IgD-negative memory B cell (primary cell): ENCODE data around the gene SLC37A4. TPM values are rescaled to one million over a fixed set of nuclear protein-coding genes. Genes with fewer than 3 reads are reported as not detected.
A peak's percentile ranks its signal among the peaks of the same experiment; 100 is the strongest.
"Not testable (repeated sequence)": the region's sequence is repeated elsewhere in the genome, so short reads cannot be mapped to it uniquely, and the experiment has no call there.

Experiments used
- H3K27ac Mint-ChIP-seq, 3 donors: one replicate each; pipeline ENCODE4 v1.8.0; 2020 to 2022; ENCODE audit warnings: mild to moderate bottlenecking in 3 of 3, mixed read lengths in 3 of 3, moderate library complexity in 1 of 3
- H3K27me3 Mint-ChIP-seq: one replicate; pipeline ENCODE4 v1.8.0; 2021; ENCODE audit warnings: mixed read lengths
- H3K36me3 Mint-ChIP-seq: one replicate; pipeline ENCODE4 v1.8.0; 2020; ENCODE audit warnings: mild to moderate bottlenecking, mixed read lengths
- H3K4me1 Mint-ChIP-seq, 3 donors: one replicate each; pipeline ENCODE4 v1.8.0; 2020 to 2022; ENCODE audit warnings: mixed read lengths in 3 of 3, mild to moderate bottlenecking in 1 of 3
- H3K4me3 Mint-ChIP-seq, 4 donors: one replicate each; pipeline ENCODE4 v1.8.0; 2020 to 2022; ENCODE audit warnings: mild to moderate bottlenecking in 4 of 4, mixed read lengths in 4 of 4, moderate library complexity in 3 of 4
- H3K9me3 Mint-ChIP-seq, 3 donors: one replicate each; pipeline ENCODE4 v1.8.0; 2020 to 2021; ENCODE audit warnings: mixed read lengths in 3 of 3, mild to moderate bottlenecking in 1 of 3
- polyA plus RNA-seq: library from polyadenylated mRNA; unstranded; fragments of 300-500 nt; fragmentation: Illumina TruSeq; gene quantifications from one replicate; pipeline ENCODE4 v1.2.3, GENCODE V29; 2021

SLC37A4 gene
- polyA plus RNA-seq, 1 donor from 2014 or later, result 10.9 TPM

DNA sequence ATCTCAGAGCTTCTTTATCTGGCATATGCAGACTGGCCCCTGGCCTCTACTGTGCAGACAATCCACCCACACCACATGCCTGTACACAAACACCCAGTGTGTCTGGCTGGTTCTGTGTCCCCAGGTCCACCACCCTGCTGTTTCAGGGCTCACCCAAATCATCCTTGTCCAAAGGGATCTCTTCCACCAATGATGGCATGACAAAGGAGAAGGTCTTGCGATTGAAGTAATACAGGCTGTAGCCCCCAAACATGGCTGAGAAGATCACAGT is 1.7 kb downstream of the SLC37A4 start:
- peaks cover 1% of the 10 kb centered on the region for H3K36me3 Mint-ChIP-seq
- no peaks in the 10 kb centered on the region for H3K9me3 Mint-ChIP-seq
- peak overlapping the region in 2 of 3 donors; percentile 7 to 13 for H3K27ac Mint-ChIP-seq
- peak overlapping the region; percentile 21 to 94 (median 69) for H3K4me3 Mint-ChIP-seq
- H3K27me3 Mint-ChIP-seq, result no peaks in the 10 kb centered on the region
- peaks cover 11 to 13% (median 12%) of the 10 kb centered on the region in 3 donors for H3K4me1 Mint-ChIP-seq

DNA sequence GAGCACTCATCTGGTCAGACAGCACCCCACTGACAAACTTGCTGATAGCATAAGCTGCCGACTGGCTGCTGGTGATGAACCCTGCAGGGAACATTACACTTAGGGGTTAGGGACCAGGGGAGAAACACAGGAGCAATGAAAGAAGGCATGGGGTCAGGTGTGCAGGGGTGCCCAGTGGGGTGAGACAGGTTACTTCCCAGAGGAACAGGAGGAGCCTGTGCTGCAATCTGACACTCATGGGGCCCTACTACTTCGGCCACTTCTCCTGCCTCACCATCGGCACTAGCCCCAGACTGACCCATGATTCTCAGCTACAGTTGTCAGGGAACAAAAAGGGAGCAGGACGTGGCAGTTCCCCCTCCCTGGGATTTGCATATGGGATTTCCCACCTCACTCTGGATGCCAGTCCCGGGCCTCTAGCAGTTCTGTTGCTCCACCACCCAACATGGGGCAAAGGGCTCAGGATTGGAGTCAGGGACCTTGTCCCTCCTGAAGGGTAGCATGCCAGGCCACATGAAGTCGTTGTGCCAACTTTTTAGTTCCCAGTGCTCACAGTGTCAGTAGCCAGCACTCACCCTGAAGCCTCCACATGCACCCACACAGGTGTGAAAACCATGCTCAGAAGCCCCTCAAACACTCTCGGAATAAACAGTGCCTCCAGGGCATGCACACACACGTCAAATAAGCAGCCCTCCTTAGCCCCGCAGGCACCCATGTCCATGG is 2.2 kb downstream of the SLC37A4 start:
- H3K4me3 Mint-ChIP-seq, result peak overlapping the region in 3 of 4 donors; percentile 21 to 88 (median 80)
- no peaks in the 10 kb centered on the region for H3K9me3 Mint-ChIP-seq
- H3K4me1 Mint-ChIP-seq, result peaks cover 11 to 14% (median 13%) of the 10 kb centered on the region in 3 donors
- peak overlapping the region in 1 of 3 donors; percentile 7 for H3K27ac Mint-ChIP-seq
- H3K36me3 Mint-ChIP-seq, result peaks cover 1% of the 10 kb centered on the region
- no peaks in the 10 kb centered on the region for H3K27me3 Mint-ChIP-seq

DNA sequence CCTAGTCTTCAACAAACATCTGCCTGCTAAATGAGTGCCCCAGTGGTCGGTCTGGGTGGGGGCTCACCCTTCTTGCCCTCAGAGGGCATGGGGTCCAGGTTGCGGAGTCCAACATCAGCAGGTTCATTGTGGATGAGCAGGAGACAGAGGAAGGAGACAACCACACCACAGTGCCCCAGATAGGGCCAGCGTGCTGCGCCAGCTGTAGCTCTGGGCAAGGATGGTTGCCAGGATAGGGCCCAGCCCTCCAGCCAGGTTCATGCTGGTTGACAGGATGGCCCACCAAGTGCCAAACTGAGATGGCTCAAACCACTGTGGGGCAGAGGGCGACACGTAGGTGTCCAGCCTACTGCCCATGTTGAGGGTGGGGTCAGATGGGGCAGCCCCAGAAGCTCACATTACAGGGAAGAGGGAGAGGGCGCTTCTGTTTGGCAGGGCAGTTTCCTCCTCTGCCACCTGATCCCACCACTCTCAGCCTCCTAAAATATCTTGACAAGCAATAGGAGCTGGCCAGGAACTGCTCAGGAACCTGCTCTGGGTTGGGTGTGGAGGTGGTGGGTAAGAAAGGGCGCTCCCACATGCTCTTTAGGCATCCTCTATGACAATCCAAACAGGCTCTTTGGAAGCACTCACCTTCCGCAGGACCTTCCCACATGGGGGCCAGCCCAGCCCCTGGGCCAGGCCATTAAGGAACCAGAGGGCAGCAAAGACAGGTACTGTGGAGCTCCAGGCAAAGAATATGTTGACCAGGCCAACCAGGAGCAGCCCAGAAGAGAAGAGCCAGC is 2.9 kb downstream of the SLC37A4 start:
- H3K27me3 Mint-ChIP-seq, result no peaks in the 10 kb centered on the region
- H3K4me3 Mint-ChIP-seq, result peak overlapping the region in 3 of 4 donors; percentile 3 to 80 (median 80)
- no peak overlapping the region for H3K27ac Mint-ChIP-seq
- H3K9me3 Mint-ChIP-seq, result no peaks in the 10 kb centered on the region
- H3K4me1 Mint-ChIP-seq, result peaks cover 11 to 18% (median 14%) of the 10 kb centered on the region in 3 donors
- H3K36me3 Mint-ChIP-seq, result peaks cover 1% of the 10 kb centered on the region

DNA sequence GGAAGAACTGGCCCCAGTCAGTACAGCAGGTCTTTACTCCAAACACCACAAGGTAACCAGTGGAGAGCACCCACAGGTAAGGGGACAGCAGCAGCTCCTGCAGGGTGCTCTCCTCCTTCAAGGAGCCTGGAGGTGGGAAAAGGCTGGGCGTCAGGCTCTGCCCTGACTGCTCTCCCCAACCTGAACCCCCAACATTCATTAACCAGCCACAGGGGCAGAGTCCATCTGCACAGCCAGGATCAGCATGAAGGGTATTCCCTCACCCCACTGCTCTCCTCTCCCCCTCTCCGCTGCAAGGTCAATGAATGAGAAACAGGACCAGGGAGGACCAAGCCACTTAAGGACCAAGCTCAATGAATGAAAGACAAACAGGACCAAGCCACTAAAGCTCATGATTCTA is 3.7 kb downstream of the SLC37A4 start:
- peaks cover 11 to 18% (median 14%) of the 10 kb centered on the region in 3 donors for H3K4me1 Mint-ChIP-seq
- no peaks in the 10 kb centered on the region for H3K27me3 Mint-ChIP-seq
- H3K9me3 Mint-ChIP-seq, result no peaks in the 10 kb centered on the region
- no peak overlapping the region for H3K27ac Mint-ChIP-seq
- H3K4me3 Mint-ChIP-seq, result peak overlapping the region in 1 of 4 donors; percentile 80
- peaks cover 1% of the 10 kb centered on the region for H3K36me3 Mint-ChIP-seq

DNA sequence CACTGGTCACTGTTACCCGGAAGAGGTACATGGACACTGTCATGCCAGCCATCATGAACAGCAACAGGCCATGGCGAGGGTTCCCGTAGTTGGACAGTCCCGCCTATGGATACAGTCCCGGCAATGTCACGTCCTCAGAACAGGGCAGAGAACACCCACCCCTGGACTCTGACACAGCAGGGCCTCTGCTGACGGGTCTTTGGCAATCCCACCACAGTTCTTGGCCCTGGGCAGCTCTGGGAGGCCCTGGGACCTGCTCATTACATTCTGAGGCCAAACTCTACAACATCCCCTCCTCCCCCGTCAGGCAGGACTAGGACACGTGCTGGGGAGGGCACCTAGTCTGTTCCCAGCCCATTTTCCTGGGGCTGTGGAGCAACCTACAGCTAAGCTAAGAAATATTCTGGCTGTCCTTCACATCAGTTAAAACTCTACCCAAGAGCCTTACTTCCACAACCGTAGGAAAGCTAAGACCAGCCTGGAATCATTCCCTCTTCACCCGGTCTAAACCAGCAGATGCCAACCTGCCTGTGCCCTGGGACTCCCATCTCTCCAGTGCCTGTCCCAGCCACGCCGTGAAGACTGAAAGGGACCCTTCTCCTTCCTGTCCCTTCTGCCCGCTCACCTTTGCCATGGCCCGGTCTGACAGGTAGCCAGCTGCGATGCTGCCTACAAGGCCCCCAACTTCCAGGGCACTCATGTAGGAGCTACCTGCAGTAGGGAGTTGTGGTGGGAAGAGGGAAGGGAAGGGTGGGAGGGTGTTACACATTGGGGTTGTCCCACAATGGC is 4.5 kb downstream of the SLC37A4 start:
- Mint-ChIP-seq H3K4me3 (peak overlapping the region in 1 of 4 donors; percentile 29), H3K27ac (peak overlapping the region in 1 of 3 donors; percentile 15), H3K4me1 (peaks cover 15 to 23% (median 17%) of the 10 kb centered on the region in 3 donors), H3K27me3 (no peaks in the 10 kb centered on the region), H3K36me3 (peaks cover 3% of the 10 kb centered on the region), H3K9me3 (no peaks in the 10 kb centered on the region)

DNA sequence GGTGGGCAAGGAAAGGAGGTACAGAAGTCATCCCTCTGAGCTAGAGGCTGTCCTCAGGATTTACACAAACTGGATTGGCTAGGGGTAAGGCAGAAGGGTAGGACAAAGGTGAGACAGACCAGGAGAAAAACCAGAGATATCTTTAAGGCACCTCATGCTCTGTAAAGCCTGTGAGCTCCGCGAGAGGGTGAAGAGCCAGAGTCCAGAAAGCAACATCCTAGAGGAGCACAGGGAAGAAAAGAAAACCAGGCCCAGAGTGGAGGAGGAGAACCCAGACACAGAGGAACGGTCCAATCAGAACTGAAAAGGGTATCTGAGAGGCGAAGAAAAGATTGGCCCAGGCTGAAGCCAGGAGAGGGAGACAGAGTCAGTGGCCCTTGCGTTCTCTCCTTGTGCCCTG is 5.1 kb downstream of the SLC37A4 start:
- no peaks in the 10 kb centered on the region for H3K9me3 Mint-ChIP-seq
- peak overlapping the region in 1 of 4 donors; percentile 29 for H3K4me3 Mint-ChIP-seq
- no peaks in the 10 kb centered on the region for H3K27me3 Mint-ChIP-seq
- peaks cover 3% of the 10 kb centered on the region for H3K36me3 Mint-ChIP-seq
- peaks cover 15 to 23% (median 18%) of the 10 kb centered on the region in 3 donors for H3K4me1 Mint-ChIP-seq
- peak overlapping the region in 2 of 3 donors; percentile 33 to 55 for H3K27ac Mint-ChIP-seq

DNA sequence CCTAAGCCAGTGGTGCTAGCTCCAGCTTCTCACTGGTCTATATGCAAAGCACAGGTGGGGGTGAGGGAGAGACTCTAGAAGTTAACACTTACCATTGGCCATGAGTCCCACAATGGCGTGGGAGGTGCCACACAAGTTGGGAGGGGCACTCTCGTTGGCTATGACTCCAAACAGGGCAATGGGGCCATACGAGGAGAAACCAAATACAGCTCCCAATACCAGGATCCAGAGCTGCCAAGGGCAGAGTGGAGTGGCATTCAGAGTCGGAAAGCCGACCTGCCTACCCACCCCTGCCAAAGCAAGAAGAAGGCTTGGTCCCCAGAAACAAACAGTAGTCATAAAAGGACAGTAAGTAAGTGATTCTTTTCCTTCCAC is 5.6 kb downstream of the SLC37A4 start:
- Mint-ChIP-seq H3K27me3 (no peaks in the 10 kb centered on the region), H3K4me1 (peaks cover 16 to 24% (median 20%) of the 10 kb centered on the region in 3 donors)

DNA sequence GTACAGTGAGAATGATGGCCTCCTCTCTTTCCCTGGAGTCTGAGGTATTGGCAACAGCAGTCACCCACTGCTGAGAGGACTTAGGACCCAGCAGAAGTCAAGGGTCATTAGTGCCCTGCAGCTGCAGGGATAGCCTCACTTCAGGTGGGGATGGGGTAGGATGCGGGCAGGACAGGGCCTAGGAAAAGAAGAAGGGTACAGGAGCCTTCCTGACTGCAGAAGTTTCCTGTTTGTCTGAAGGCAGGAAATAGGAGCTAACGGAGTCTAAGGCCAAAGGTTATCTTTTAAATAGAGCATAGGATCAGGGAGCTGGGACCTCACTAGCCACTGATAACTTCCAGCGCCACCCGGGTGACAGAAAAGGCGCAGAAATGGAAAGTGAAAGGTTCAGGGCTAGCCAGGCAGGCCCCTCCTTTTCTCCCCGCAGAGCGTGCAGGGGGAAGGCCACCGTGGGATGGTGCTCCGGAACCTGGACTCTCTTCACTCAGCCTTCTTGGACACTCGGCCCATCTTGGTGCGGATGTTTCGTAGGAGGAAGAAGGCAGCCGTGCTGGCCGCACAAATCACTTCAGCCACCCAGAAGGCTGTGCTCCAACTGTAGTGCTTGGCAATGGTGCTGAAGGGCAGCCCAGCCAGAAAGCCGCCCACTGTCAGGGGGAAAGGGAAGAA is 6.1 kb downstream of the SLC37A4 start:
- Mint-ChIP-seq H3K27ac (peak overlapping the region in 2 of 3 donors; percentile 58 to 90), H3K4me3 (peak overlapping the region in 1 of 4 donors; percentile 78), H3K36me3 (peaks cover 3% of the 10 kb centered on the region), H3K27me3 (no peaks in the 10 kb centered on the region), H3K9me3 (no peaks in the 10 kb centered on the region), H3K4me1 (peaks cover 14 to 24% (median 21%) of the 10 kb centered on the region in 3 donors)

More for the DNA sequence above, 5.6 kb downstream of the SLC37A4 start:
- peak overlapping the region in 1 of 4 donors; percentile 78 for H3K4me3 Mint-ChIP-seq
- H3K27ac Mint-ChIP-seq, result peak overlapping the region in 1 of 3 donors; percentile 55
- peaks cover 3% of the 10 kb centered on the region for H3K36me3 Mint-ChIP-seq
- no peaks in the 10 kb centered on the region for H3K9me3 Mint-ChIP-seq

DNA sequence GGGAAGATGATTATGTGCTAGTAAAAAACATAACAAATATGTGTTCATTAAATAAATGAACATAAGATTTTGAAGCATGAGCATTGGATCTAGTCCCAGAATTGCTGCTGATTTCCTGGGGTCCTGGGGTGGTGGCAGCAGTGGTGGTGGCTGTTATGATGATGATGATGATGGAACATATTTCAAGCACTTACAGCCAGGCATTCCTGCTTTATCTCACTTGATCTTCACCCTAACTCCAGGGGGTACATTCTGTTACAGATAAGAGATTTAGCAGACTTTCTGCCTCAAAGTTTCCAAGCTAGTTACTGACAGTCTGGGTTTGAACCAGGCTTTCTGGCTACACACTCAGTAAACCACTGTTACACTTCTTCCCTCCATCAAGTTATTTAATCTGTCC is 6.9 kb downstream of the SLC37A4 start:
- Mint-ChIP-seq H3K9me3 (no peaks in the 10 kb centered on the region), H3K4me1 (peaks cover 11 to 20% (median 16%) of the 10 kb centered on the region in 3 donors), H3K4me3 (peak overlapping the region in 1 of 4 donors; percentile 78), H3K27me3 (no peaks in the 10 kb centered on the region), H3K27ac (no peak overlapping the region), H3K36me3 (peaks cover 3% of the 10 kb centered on the region)

DNA sequence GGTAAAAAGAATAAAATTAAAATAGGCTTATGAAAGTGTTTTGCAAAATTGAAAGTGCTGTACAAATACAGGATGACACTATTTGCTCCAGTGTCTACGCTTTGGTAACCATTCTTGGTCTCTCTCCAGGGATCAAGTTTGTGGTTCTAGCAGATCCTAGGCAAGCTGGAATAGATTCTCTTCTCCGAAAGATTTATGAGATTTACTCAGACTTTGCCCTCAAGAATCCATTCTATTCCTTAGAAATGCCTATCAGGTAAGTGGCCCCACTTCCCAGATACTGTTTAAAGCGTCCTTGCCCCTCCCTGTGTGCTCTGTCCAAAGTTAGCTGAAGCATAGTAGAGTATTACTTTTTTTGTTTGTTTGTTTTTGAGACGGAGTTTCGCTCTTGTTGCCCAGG is 9.0 kb downstream of the SLC37A4 start:
- peaks cover 9% of the 10 kb centered on the region for H3K36me3 Mint-ChIP-seq
- peak overlapping the region in 2 of 4 donors; percentile 81 to 82 for H3K4me3 Mint-ChIP-seq
- H3K27me3 Mint-ChIP-seq, result no peaks in the 10 kb centered on the region

DNA sequence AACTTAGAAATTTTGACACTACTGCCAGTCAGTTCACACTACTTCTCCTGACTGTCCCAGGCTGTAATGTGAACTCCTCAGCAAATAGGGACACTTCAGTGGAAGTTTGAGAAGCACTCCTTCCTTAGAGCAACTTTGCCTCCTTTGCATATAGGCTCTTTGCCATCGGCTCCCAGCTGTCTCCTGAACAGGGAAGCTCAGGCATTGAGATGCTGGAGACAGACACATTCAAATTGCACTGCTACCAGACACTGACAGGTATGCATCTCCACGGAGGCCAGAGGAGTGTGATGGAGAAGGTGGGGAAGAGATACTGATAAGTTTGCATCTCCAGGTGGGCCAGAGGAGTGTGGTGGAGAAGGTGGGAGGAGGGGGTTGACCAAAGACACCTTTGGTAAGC is 10.7 kb downstream of the SLC37A4 start:
- Mint-ChIP-seq H3K27me3 (no peaks in the 10 kb centered on the region), H3K4me3 (peak overlapping the region; percentile 98 to 100 (median 100)), H3K9me3 (no peaks in the 10 kb centered on the region), H3K36me3 (peaks cover 9% of the 10 kb centered on the region), H3K27ac (peak overlapping the region in 2 of 3 donors; percentile 99 to 100), H3K4me1 (peaks cover 30 to 32% (median 32%) of the 10 kb centered on the region in 3 donors)

More for the DNA sequence above, 9.0 kb downstream of the SLC37A4 start:
- Mint-ChIP-seq H3K9me3 (no peaks in the 10 kb centered on the region), H3K27ac (peak overlapping the region in 1 of 3 donors; percentile 70), H3K4me1 (peaks cover 17 to 35% (median 22%) of the 10 kb centered on the region in 3 donors)

DNA sequence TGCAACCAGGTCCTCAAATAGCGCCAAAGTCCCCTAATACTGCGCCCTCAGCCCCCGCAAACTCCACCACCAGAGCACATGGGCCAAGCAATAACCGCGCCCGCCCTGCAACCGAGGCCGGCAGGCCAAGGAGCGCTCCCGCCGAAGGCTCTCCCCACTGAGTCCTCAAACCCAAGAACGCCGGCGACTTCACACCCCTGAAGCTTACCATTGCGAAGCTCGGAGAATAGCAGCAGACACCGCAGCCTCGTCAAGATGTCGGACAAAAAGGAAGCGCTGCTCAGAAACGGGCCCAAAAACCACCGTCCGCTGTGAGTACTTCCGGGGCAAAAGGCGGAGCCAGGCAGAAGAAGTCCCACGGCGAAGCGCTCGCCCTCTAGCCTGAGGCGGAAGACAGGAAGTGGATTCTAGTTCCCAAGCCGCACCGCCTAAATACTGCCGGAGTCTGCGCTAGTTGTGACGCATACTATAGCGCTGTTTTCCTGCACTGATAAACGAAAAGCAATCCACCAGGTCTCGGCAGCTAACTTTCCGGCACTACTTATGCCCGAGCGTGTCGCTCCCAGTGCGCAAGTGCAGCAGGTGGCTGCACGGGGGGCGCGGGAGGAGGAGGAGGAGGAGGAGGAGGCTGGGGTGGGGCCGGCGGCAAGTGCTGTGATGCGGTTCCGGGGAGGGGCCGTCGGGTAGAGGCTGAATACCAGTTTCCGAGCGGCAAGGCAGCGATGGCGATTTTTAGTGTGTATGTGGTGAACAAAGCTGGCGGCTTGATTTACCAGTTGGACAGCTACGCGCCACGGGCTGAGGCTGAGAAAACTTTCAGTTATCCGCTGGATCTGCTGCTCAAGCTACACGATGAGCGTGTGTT is 12.4 kb downstream of the SLC37A4 start, which contains the start of the genes RPS25 and TRAPPC4:
Gene RPS25 (minus strand): TSS at position 270 of the 865 bp plus-strand sequence. CDS start 59 bp downstream, at position 211.
Gene TRAPPC4 (plus strand): TSS at position 693 of the 865 bp plus-strand sequence. CDS start 30 bp downstream, at position 723.
- H3K27me3 Mint-ChIP-seq, result no peaks in the 10 kb centered on the region
- H3K9me3 Mint-ChIP-seq, result no peaks in the 10 kb centered on the region
- H3K36me3 Mint-ChIP-seq, result peaks cover 12% of the 10 kb centered on the region
- peak within 1 kb of the TSS; percentile 98 to 100 (median 100) for H3K4me3 Mint-ChIP-seq
- peaks cover 28 to 32% (median 31%) of the 10 kb centered on the region in 3 donors for H3K4me1 Mint-ChIP-seq
- H3K27ac Mint-ChIP-seq, result peak within 1 kb of the TSS; percentile 99 to 100 (median 99)

DNA sequence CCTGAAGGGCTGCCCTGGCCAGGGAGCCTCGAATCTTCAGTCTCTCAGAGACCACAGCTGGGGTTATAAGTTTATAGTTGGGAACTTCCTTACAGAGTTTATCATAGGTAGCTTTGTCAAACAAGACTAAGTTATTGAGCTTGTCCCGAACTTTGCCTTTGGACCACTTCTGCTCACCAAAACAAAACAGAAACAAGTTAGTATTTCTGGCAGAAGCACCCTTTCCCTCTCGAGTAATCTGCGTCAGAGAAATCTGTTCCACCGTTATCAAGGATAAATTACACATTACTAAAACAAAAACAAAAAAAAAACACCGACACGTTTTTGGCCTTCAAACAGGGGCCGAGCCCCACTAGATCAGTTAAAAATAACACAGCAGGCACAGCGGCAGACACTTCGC is 13.3 kb downstream of the SLC37A4 start:
- not testable (repeated sequence) for H3K9me3 Mint-ChIP-seq, H3K27me3 Mint-ChIP-seq
- peaks cover 28 to 38% (median 31%) of the 10 kb centered on the region in 3 donors for H3K4me1 Mint-ChIP-seq
- peak overlapping the region; percentile 98 to 100 (median 100) for H3K4me3 Mint-ChIP-seq
- peak overlapping the region; percentile 99 to 100 (median 99) for H3K27ac Mint-ChIP-seq
- peaks cover 12% of the 10 kb centered on the region for H3K36me3 Mint-ChIP-seq
